ENCODE measurements around the gene MMEL1.

GRCh38 chr1:2591233-2591580 is 41.6 kb downstream of the MMEL1 start:
- no peak for TF ChIP-seq ZNF121 (CRISPR knock-in tag; IDR thresholded peaks at IDR 0.05)
- TF ChIP-seq, protein P1, sequence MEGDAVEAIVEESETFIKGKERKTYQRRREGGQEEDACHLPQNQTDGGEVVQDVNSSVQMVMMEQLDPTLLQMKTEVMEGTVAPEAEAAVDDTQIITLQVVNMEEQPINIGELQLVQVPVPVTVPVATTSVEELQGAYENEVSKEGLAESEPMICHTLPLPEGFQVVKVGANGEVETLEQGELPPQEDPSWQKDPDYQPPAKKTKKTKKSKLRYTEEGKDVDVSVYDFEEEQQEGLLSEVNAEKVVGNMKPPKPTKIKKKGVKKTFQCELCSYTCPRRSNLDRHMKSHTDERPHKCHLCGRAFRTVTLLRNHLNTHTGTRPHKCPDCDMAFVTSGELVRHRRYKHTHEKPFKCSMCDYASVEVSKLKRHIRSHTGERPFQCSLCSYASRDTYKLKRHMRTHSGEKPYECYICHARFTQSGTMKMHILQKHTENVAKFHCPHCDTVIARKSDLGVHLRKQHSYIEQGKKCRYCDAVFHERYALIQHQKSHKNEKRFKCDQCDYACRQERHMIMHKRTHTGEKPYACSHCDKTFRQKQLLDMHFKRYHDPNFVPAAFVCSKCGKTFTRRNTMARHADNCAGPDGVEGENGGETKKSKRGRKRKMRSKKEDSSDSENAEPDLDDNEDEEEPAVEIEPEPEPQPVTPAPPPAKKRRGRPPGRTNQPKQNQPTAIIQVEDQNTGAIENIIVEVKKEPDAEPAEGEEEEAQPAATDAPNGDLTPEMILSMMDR (IDR thresholded peaks at IDR 0.05), result no peak
- TF ChIP-seq ZNF425 (CRISPR knock-in tag; conservative IDR thresholded peaks at IDR 0.05), result no peak
- TF ChIP-seq USF1 (CRISPR knock-in tag; IDR thresholded peaks at IDR 0.05), result no peak
- no peak for TF ChIP-seq SP1 (CRISPR knock-in tag; conservative IDR thresholded peaks at IDR 0.05)
- no peak for TF ChIP-seq CREM (CRISPR knock-in tag; IDR thresholded peaks at IDR 0.05)
- no peak for TF ChIP-seq ZBTB21 (CRISPR knock-in tag; IDR thresholded peaks at IDR 0.05; ENCODE audit: borderline replicate concordance)
